Lung (tissue), 12 donors: Measurements from ENCODE around the gene TTC9B. TPM values are rescaled to one million over a fixed set of nuclear protein-coding genes. Genes with fewer than 3 reads are reported as not detected.

Source experiments
- ATAC-seq: fragments of 200-7000 bp; cut with Tn5 transposase; one replicate; pipeline ENCODE4 v1.9.1; 2020; ENCODE audit warnings: moderate number of reproducible peaks; ENCODE audit not compliant: insufficient read depth, low FRiP score
- DNase-seq, 3 donors: peaks; one replicate each; pipeline ENCODE4 v3.0.0-alpha.2; 2013 to 2017
- H3K27ac ChIP-seq, 2 donors: one replicate each; pipeline ENCODE4 v1.5.1; 2013; ENCODE audit warnings: mild to moderate bottlenecking in 2 of 2, moderate library complexity in 2 of 2, control low read depth in 1 of 2, inconsistent platforms in 1 of 2, low read depth in 1 of 2, low read length in 1 of 2
- H3K27me3 ChIP-seq, 3 donors: one replicate each; pipeline ENCODE4 v1.5.1; 2013; ENCODE audit warnings: low read length in 2 of 3; ENCODE audit not compliant: control insufficient read depth in 3 of 3, insufficient read depth in 3 of 3
- H3K36me3 ChIP-seq, 4 donors: one replicate each; pipeline ENCODE4 v1.5.1; 2013; ENCODE audit warnings: low read length in 4 of 4, mild to moderate bottlenecking in 1 of 4, moderate library complexity in 1 of 4; ENCODE audit not compliant: control insufficient read depth in 4 of 4, insufficient read depth in 4 of 4
- H3K4me1 ChIP-seq, 5 donors: one replicate each; pipeline ENCODE4 v1.5.1; 2013; ENCODE audit warnings: low read length in 5 of 5, mild to moderate bottlenecking in 2 of 5, moderate library complexity in 1 of 5; ENCODE audit not compliant: control insufficient read depth in 5 of 5, insufficient read depth in 5 of 5
- H3K4me3 ChIP-seq: one replicate; pipeline ENCODE4 v1.5.1; 2013; ENCODE audit warnings: mild to moderate bottlenecking, control low read depth, moderate library complexity
- H3K9ac ChIP-seq, 2 donors: one replicate each; pipeline ENCODE4 v1.5.1; 2013; ENCODE audit warnings: low read length in 2 of 2, control low read depth in 1 of 2; ENCODE audit not compliant: insufficient read depth in 1 of 2
- H3K9me3 ChIP-seq, 4 donors: one replicate each; pipeline ENCODE4 v1.5.1; 2013; ENCODE audit warnings: low read length in 3 of 4, mild to moderate bottlenecking in 1 of 4, moderate library complexity in 1 of 4; ENCODE audit not compliant: control insufficient read depth in 4 of 4, insufficient read depth in 3 of 4
- CTCF ChIP-seq: IDR thresholded peaks from 2 replicates; pipeline ENCODE4 v1.5.1; 2012; ENCODE audit warnings: mild to moderate bottlenecking; ENCODE audit errors: control extremely low read depth, extremely low read depth
- WGBS, 2 donors: extraction: QIAGEN DNeasy Blood & Tissue Kit; methylation state at CpG; one replicate each; pipeline ENCODE4 v1.1.7; 2013; 5-methylcytosine and 5-hydroxymethylcytosine counted together
- polyA plus RNA-seq, 2 donors: library from polyadenylated mRNA; stranded (reverse); fragments of 200-250 nt; gene quantifications; one replicate each; pipeline ENCODE4 v1.2.1, GENCODE V29; 2013
- total RNA-seq, 2 donors: library from RNA; depleted of rRNA in 1 of 2; stranded (reverse); fragments of >200 nt in 1 of 2; gene quantifications; one replicate each; pipeline ENCODE4 v1.2.1, GENCODE V29; 2014 to 2021
- donor health status: control.
- donor health status: control.
- donor health status: Bipolar disorder and iron deficiency.
- donor health status: healthy.
- donor health status: DM: yes; HTN: yes; CAD: no.

Gene TTC9B
- total and polyA plus RNA-seq, 4 donors: not detected

- H3K9me3 ChIP-seq: no peaks in the 10 kb centered on the region
- ATAC-seq: no peak
- H3K27me3 ChIP-seq: peaks cover 6 to 32% (median 21%) of the 10 kb centered on the region in 3 donors
- no peak overlapping the region for H3K4me3 ChIP-seq
- 91 to 92% methylated on average over 22 of the region's 22 CpGs for WGBS, 2 donors
- no peak overlapping the region for H3K27ac ChIP-seq
- DNase-seq: no peak
- peaks cover 0 to 12% (median 0%) of the 10 kb centered on the region in 4 donors for H3K36me3 ChIP-seq
- no peak for TF ChIP-seq CTCF
- no peak overlapping the region for H3K9ac ChIP-seq
- peaks cover 0 to 10% (median 0%) of the 10 kb centered on the region in 5 donors for H3K4me1 ChIP-seq
Observed at GRCh38 chr19:40214936-40215335, 3.2 kb downstream of the TTC9B start.

GRCh38 chr19:40213882-40214570, 4.2 kb downstream of the TTC9B start:
- DNase-seq: no peak
- no peak for TF ChIP-seq CTCF
- H3K36me3 ChIP-seq: peaks cover 0 to 12% (median 0%) of the 10 kb centered on the region in 4 donors
- ATAC-seq: no peak
- no peak overlapping the region for H3K27ac ChIP-seq
- 93 to 94% methylated on average over 47 to 50 of the region's 50 CpGs for WGBS, 2 donors
- H3K9me3 ChIP-seq: no peaks in the 10 kb centered on the region
- peaks cover 0 to 10% (median 0%) of the 10 kb centered on the region in 5 donors for H3K4me1 ChIP-seq
- peaks cover 6 to 23% (median 19%) of the 10 kb centered on the region in 3 donors for H3K27me3 ChIP-seq
- no peak overlapping the region for H3K4me3 ChIP-seq
- no peak overlapping the region for H3K9ac ChIP-seq

GRCh38 chr19:40213251-40213829, 4.8 kb downstream of the TTC9B start:
- DNase-seq (no peak), ATAC-seq (no peak)
- 93% methylated on average over 42 to 53 of the region's 53 CpGs for WGBS, 2 donors
- H3K36me3 ChIP-seq: peaks cover 0 to 12% (median 0%) of the 10 kb centered on the region in 4 donors
- no peaks in the 10 kb centered on the region for H3K9me3 ChIP-seq
- H3K9ac ChIP-seq: no peak overlapping the region
- no peak for TF ChIP-seq CTCF
- no peak overlapping the region for H3K4me3 ChIP-seq
- peaks cover 6 to 19% (median 16%) of the 10 kb centered on the region in 3 donors for H3K27me3 ChIP-seq
- no peak overlapping the region for H3K27ac ChIP-seq
- peaks cover 0 to 10% (median 0%) of the 10 kb centered on the region in 5 donors for H3K4me1 ChIP-seq
